Superior temporal gyrus (tissue), 1 donor: Measurements from ENCODE around the gene NECAB2.
"Not testable (repeated sequence)": the region's sequence is repeated elsewhere in the genome, so short reads cannot be mapped to it uniquely, and the experiment has no call there.

Experiments used
- DNase-seq: peaks from one replicate; pipeline ENCODE4 v3.0.0-alpha.2; 2016; ENCODE audit errors: extremely low spot score

NECAB2 gene

GRCh38 chr16:83936581-83937165 is 31.4 kb upstream of the NECAB2 start:
- no peak for DNase-seq

GRCh38 chr16:83937267-83937666 is 30.8 kb upstream of the NECAB2 start:
- no peak for DNase-seq

- no peak for DNase-seq
Measured at GRCh38 chr16:83937922-83938885, 29.8 kb upstream of the NECAB2 start.

- DNase-seq: no peak
Measured at GRCh38 chr16:83939266-83939855, 28.7 kb upstream of the NECAB2 start.

GRCh38 chr16:83940119-83940518 is 27.9 kb upstream of the NECAB2 start:
- no peak for DNase-seq

- no peak for DNase-seq
Measured at GRCh38 chr16:83940630-83941378, 27.2 kb upstream of the NECAB2 start.

GRCh38 chr16:83941546-83941945 is 26.5 kb upstream of the NECAB2 start:
- not testable (repeated sequence) for DNase-seq

- DNase-seq: no peak
Measured at GRCh38 chr16:83942074-83942473, 26.0 kb upstream of the NECAB2 start.

GRCh38 chr16:83942815-83943515 is 25.1 kb upstream of the NECAB2 start:
- DNase-seq: no peak

- no peak for DNase-seq
Measured at GRCh38 chr16:83943516-83944050, 24.5 kb upstream of the NECAB2 start.

GRCh38 chr16:83945587-83945986 is 22.5 kb upstream of the NECAB2 start:
- no peak for DNase-seq

GRCh38 chr16:83946154-83946780 is 21.8 kb upstream of the NECAB2 start:
- no peak for DNase-seq

- DNase-seq: no peak
Measured at GRCh38 chr16:83946781-83947566, 21.1 kb upstream of the NECAB2 start.

GRCh38 chr16:83947642-83948234 is 20.3 kb upstream of the NECAB2 start:
- DNase-seq: no peak

GRCh38 chr16:83948914-83949723 is 18.9 kb upstream of the NECAB2 start:
- no peak for DNase-seq

- no peak for DNase-seq
Measured at GRCh38 chr16:83949724-83950001, 18.4 kb upstream of the NECAB2 start.

- DNase-seq: not testable (repeated sequence)
Measured at GRCh38 chr16:83950862-83951399, 17.1 kb upstream of the NECAB2 start.

- peak; percentile 40 for DNase-seq
Measured at GRCh38 chr16:83951544-83951943, 16.5 kb upstream of the NECAB2 start.

- no peak for DNase-seq
Measured at GRCh38 chr16:83952587-83952939, 15.5 kb upstream of the NECAB2 start.
